Measurements from ENCODE around the gene FBXO2. TPM values are rescaled to one million over a fixed set of nuclear protein-coding genes. Genes with fewer than 3 reads are reported as not detected.

Gene FBXO2
- total and polyA plus RNA-seq, 9 of the 15 experiments (the other 6 are each of a cell fraction or from before 2014, with no cell fraction given), result 0.04 to 1.9 (median 0.27) TPM

- TF ChIP-seq AFF4 (CRISPR knock-in tag; IDR thresholded peaks at IDR 0.05), result no peak
- TF ChIP-seq SREBF1 (IDR thresholded peaks at IDR 0.05; ENCODE audit: borderline replicate concordance, low read depth, low read length), result no peak
- no peak for TF ChIP-seq ATF2 (CRISPR knock-in tag; IDR thresholded peaks at IDR 0.05)
- TF ChIP-seq RNF219 (CRISPR knock-in tag; IDR thresholded peaks at IDR 0.05), result no peak
- no peak for TF ChIP-seq GABPB2 (CRISPR knock-in tag; conservative IDR thresholded peaks at IDR 0.05)
- peak; percentile 98 for TF ChIP-seq CTBP1 (IDR thresholded peaks at IDR 0.05; ENCODE audit: borderline replicate concordance)
- TF ChIP-seq SAFB2 (IDR thresholded peaks at IDR 0.05; ENCODE audit: borderline replicate concordance, low read depth, low read length, severe bottlenecking), result no peak
- peak; percentile 42 to 79; a peak in 3 of 4 replicates for TF ChIP-seq RCOR1 (IDR thresholded peaks at IDR 0.05; ENCODE audit: borderline replicate concordance in 1 of 2, low read depth in 2 of 2, low read length in 2 of 2)
- TF ChIP-seq CCNT2 (IDR thresholded peaks at IDR 0.05; ENCODE audit: borderline replicate concordance, extremely low read depth, insufficient read length, low read depth, low read length), result peak; percentile 45
- no peak for TF ChIP-seq ZNF146 (CRISPR knock-in tag; IDR thresholded peaks at IDR 0.05; ENCODE audit: unreplicated experiment)
- TF ChIP-seq NCOA4 (IDR thresholded peaks at IDR 0.05; ENCODE audit: partially characterized antibody), result no peak
- TF ChIP-seq GABPA (tag; conservative IDR thresholded peaks at IDR 0.05; ENCODE audit: low read depth), result no peak
- no peak for TF ChIP-seq NFE2L1 (tag; IDR thresholded peaks at IDR 0.05; ENCODE audit: borderline replicate concordance, low read depth)
- TF ChIP-seq THAP12 (CRISPR knock-in tag; IDR thresholded peaks at IDR 0.05), result 0 out of 2 replicates have a peak, but pooled peaks have one; percentile 40
Measured at GRCh38 chr1:11650331-11650991, 3.8 kb downstream of the FBXO2 start (continued).

Measured in K562 (cell line).